CD4-positive, alpha-beta T cell treated with Interleukin-4 for 4 hours (primary cell): ENCODE results near the gene SLC25A38.
"Not testable (repeated sequence)": the region's sequence is repeated elsewhere in the genome, so short reads cannot be mapped to it uniquely, and the experiment has no call there.

ENCODE experiments used
- DNase-seq: peaks from one replicate; pipeline ENCODE4 v3.0.0-alpha.2; 2020

The SLC25A38 gene, protein sequence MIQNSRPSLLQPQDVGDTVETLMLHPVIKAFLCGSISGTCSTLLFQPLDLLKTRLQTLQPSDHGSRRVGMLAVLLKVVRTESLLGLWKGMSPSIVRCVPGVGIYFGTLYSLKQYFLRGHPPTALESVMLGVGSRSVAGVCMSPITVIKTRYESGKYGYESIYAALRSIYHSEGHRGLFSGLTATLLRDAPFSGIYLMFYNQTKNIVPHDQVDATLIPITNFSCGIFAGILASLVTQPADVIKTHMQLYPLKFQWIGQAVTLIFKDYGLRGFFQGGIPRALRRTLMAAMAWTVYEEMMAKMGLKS

GRCh38 chr3:39383045-39383880 lies at the start of gene SLC25A38:
Gene SLC25A38, plus strand, starts transcription at chr3:39383370. Its CDS starts 355 bp downstream, at chr3:39383725.
- peak; percentile 72 for DNase-seq

DNA sequence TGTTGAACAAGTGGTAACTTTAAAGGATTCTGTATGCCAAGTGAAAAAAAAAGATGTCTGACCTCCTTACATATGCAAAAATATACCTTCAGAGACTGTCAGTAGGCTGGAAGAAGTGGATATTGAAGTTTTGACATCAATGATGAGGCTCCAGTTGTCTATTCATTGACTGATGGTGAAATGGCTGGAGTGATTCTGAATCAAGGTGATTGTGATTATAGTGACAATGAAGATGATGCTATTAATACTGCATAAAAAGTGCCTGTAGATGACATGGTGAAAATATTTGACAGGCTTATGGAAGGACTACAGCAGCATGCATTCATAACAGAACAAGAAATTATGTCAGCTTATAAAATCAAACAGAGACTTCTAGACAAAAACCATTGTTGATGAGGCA lies 49.6 kb upstream of the SLC25A38 start:
- no peak for DNase-seq

DNA sequence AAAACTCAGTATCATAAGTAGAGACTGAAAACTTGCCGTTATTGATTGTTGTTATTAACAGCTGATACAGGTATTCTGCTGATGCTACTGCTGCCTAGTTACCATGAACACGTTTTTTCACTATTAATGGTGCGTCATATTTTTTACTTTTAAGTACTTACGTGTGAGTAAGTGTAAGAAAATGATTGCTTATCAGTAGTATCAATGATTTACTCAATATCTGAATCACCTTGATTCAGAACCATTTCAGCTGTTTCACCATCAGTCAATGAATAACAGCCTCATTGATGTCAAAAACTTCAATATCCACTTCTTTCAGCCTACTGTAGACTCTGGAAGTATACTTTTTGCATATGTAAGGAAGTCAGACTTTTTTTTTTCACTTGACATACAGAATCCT lies 49.0 kb upstream of the SLC25A38 start:
- peak; percentile 11 for DNase-seq

DNA sequence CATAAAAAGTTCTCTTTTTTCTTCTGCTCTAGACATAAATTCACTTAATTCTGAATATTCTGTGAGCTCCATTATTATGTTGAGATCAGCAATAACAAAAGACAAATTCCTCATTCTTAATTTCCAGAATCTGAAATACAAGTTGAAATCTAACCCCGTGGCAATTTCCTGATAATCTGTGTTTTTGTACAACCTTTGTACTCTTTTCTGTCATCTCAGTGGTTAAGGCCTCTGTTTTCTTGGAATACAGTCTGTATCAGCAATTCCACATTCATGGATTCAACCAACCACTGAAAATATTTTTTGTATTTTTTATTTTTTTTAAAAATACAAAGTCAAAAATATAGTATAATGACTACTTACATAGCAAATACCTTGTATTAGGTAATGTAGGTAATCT lies 45.0 kb upstream of the SLC25A38 start:
- no peak for DNase-seq

- no peak for DNase-seq
Observed at GRCh38 chr3:39339086-39339485, 44.1 kb upstream of the SLC25A38 start.

- no peak for DNase-seq
Observed at GRCh38 chr3:39343076-39343717, 40.0 kb upstream of the SLC25A38 start.

- no peak for DNase-seq
Observed at GRCh38 chr3:39343760-39344159, 39.4 kb upstream of the SLC25A38 start.

GRCh38 chr3:39344746-39345344 lies 38.3 kb upstream of the SLC25A38 start:
- DNase-seq, result no peak

GRCh38 chr3:39346785-39347585 lies 36.2 kb upstream of the SLC25A38 start:
- no peak for DNase-seq

GRCh38 chr3:39347586-39347876 lies 35.6 kb upstream of the SLC25A38 start:
- DNase-seq, result no peak

- no peak for DNase-seq
Observed at GRCh38 chr3:39349080-39349479, 34.1 kb upstream of the SLC25A38 start.

GRCh38 chr3:39350714-39351113 lies 32.5 kb upstream of the SLC25A38 start:
- no peak for DNase-seq

- not testable (repeated sequence) for DNase-seq
Observed at GRCh38 chr3:39351134-39351533, 32.0 kb upstream of the SLC25A38 start.

- not testable (repeated sequence) for DNase-seq
Observed at GRCh38 chr3:39353168-39353927, 29.8 kb upstream of the SLC25A38 start.

DNA sequence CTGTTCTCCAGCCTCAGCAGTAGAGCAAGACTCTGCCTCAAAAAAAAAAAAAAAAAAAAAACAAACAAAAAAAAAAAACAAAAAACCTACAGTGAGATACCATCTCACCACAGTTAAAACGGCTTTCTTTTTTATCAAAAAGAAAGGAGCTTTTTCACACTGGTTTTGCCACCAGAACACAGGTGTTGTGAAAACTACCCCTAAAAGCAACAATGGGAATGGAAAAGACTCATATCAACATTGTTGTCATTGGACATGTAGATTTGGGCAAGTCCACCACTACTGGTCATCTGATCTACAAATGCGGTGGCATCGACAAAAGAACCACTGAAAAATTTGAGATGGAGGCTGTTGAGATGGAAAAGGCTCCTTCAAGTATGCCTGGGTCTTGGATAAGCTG lies 24.8 kb upstream of the SLC25A38 start:
- no peak for DNase-seq

- DNase-seq, result peak; percentile 62
Observed at GRCh38 chr3:39361252-39361927, 21.8 kb upstream of the SLC25A38 start.

- no peak for DNase-seq
Observed at GRCh38 chr3:39362192-39362591, 21.0 kb upstream of the SLC25A38 start.

- no peak for DNase-seq
Observed at GRCh38 chr3:39362812-39363211, 20.4 kb upstream of the SLC25A38 start.

GRCh38 chr3:39370450-39370849 lies 12.7 kb upstream of the SLC25A38 start:
- not testable (repeated sequence) for DNase-seq

GRCh38 chr3:39372833-39373232 lies 10.3 kb upstream of the SLC25A38 start:
- DNase-seq, result no peak

DNA sequence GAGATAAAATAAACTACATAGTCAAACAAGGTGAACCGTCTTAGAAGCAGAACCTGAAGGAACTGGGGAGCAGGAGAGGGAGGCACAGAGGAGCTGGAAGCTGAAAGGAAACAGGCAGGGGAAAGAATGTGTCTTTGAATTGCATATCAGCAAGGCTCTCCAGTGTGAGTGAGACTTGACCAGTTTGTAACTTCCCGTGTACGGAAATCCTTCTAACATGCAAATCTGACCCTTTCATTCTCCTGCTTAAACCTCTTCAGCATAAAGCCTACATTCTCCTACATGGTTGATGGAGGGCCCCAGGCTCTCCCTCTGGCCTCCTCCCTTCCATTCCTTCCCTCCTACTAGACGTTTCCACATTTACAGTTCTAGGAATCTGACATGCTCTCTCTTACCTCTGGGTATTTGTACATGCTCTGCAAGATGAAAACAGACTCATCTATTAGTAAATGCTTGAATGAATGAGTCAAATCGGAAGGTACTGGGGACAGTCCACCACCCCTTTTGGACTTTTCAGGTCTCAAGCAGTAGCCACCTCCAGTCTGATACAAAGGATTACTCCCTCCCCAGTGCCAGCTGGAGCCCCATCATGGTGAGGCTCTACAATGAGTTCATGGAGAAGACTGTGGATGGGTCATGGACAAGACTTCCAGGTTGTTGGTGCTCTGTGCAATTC lies 6.1 kb upstream of the SLC25A38 start:
- no peak for DNase-seq
